ENCODE measurements around the gene SP7. TPM values are rescaled to one million over a fixed set of nuclear protein-coding genes. Genes with fewer than 3 reads are reported as not detected.

SP7 gene
- total and polyA plus RNA-seq, 4 donors = not detected

GRCh38 chr12:53380794-53381730 is 44.9 kb upstream of the SP7 start:
- ATAC-seq (ENCODE audit: insufficient read depth, low FRiP score) = no peak
- Histone ChIP-seq H3K36me3 (ENCODE audit: control insufficient read depth in 4 of 4, insufficient read depth in 4 of 4, low read length in 4 of 4) (peaks cover 8 to 24% (median 21%) of the 10 kb centered on the region in 4 donors), H3K27ac (ENCODE audit: low read depth in 1 of 2, low read length in 1 of 2) (peak overlapping the region; percentile 58 to 81), H3K9ac (ENCODE audit: insufficient read depth in 1 of 2, low read length in 2 of 2) (peak overlapping the region in 1 of 2 donors; percentile 71), H3K27me3 (ENCODE audit: control insufficient read depth in 3 of 3, insufficient read depth in 3 of 3, low read length in 2 of 3) (no peaks in the 10 kb centered on the region), H3K9me3 (ENCODE audit: control insufficient read depth in 4 of 4, insufficient read depth in 3 of 4, low read length in 3 of 4) (no peaks in the 10 kb centered on the region), H3K4me1 (ENCODE audit: control insufficient read depth in 5 of 5, insufficient read depth in 5 of 5, low read length in 5 of 5) (peaks cover 7 to 36% (median 32%) of the 10 kb centered on the region in 5 donors), H3K4me3 (peak overlapping the region; percentile 25)
- DNase-seq = no peak
- WGBS, 2 donors = 10 to 12% methylated on average over 21 of the region's 21 CpGs
- no peak for TF ChIP-seq CTCF (IDR thresholded peaks at IDR 0.05; ENCODE audit: control extremely low read depth, extremely low read depth)

- H3K27ac ChIP-seq (ENCODE audit: low read depth in 1 of 2, low read length in 1 of 2) = peak within 1 kb of the TSS; percentile 96 to 97
- peak within 1 kb of the TSS; percentile 60 to 96 for H3K9ac ChIP-seq (ENCODE audit: insufficient read depth in 1 of 2, low read length in 2 of 2)
- peaks cover 7 to 33% (median 32%) of the 10 kb centered on the region in 5 donors for H3K4me1 ChIP-seq (ENCODE audit: control insufficient read depth in 5 of 5, insufficient read depth in 5 of 5, low read length in 5 of 5)
- H3K27me3 ChIP-seq (ENCODE audit: control insufficient read depth in 3 of 3, insufficient read depth in 3 of 3, low read length in 2 of 3) = no peaks in the 10 kb centered on the region
- DNase-seq (peak; percentile 95 to 98 (median 96)), ATAC-seq (ENCODE audit: insufficient read depth, low FRiP score) (peak; percentile 87)
- WGBS, 2 donors = 1 to 2% methylated on average over 34 to 45 of the region's 71 CpGs
- no peaks in the 10 kb centered on the region for H3K9me3 ChIP-seq (ENCODE audit: control insufficient read depth in 4 of 4, insufficient read depth in 3 of 4, low read length in 3 of 4)
- peaks cover 8 to 23% (median 21%) of the 10 kb centered on the region in 4 donors for H3K36me3 ChIP-seq (ENCODE audit: control insufficient read depth in 4 of 4, insufficient read depth in 4 of 4, low read length in 4 of 4)
- no peak for TF ChIP-seq CTCF (IDR thresholded peaks at IDR 0.05; ENCODE audit: control extremely low read depth, extremely low read depth)
- peak within 1 kb of the TSS; percentile 66 for H3K4me3 ChIP-seq
These were observed 44.1 kb upstream of the SP7 start, which contains the start of gene SP1 for GRCh38 chr12:53380104-53380793. TSS of gene SP1 (plus strand) at chr12:53380176. CDS start at chr12:53380292, 116 bp downstream.

DNA sequence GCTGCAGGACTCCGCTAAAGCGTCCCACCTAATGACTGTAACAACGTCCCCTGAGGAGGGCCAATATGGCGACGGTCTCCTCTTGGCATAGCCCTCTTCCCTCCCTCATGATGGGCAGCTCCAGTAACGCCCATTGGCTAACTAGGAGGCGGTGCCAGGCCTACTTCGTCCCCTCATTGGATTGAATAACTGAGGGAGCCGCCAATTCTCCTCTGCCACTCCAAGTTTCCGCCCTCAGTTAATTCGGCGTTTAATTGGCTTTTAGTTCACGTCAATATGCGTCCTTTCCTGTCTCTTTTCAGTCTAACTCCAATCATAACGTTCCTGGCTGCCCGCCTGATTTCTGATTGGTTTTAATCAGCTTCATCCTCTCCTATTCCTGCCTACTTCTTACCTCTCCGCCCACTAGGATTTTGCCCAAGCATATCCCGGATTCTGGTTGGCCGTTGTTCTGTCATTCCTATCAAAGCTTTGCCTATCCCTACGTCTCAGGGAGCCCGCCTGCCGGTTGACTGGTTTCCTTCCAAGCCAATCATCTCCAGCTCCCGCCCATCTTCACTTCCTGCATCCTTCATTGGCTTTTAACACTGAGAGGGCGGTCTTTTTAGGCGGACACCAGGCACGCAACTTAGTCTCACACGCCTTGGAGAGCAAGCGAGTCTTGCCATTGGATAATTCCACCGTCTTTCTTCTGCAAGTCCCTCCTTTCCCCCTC is 43.4 kb upstream of the SP7 start:
- 0% methylated on average over 29 of the region's 29 CpGs for WGBS, 2 donors
- Histone ChIP-seq H3K9me3 (ENCODE audit: control insufficient read depth in 4 of 4, insufficient read depth in 3 of 4, low read length in 3 of 4) (no peaks in the 10 kb centered on the region), H3K36me3 (ENCODE audit: control insufficient read depth in 4 of 4, insufficient read depth in 4 of 4, low read length in 4 of 4) (peaks cover 8 to 23% (median 20%) of the 10 kb centered on the region in 4 donors), H3K27ac (ENCODE audit: low read depth in 1 of 2, low read length in 1 of 2) (peak overlapping the region; percentile 87 to 96), H3K4me3 (peak overlapping the region; percentile 33), H3K4me1 (ENCODE audit: control insufficient read depth in 5 of 5, insufficient read depth in 5 of 5, low read length in 5 of 5) (peaks cover 7 to 32% (median 30%) of the 10 kb centered on the region in 5 donors), H3K27me3 (ENCODE audit: control insufficient read depth in 3 of 3, insufficient read depth in 3 of 3, low read length in 2 of 3) (no peaks in the 10 kb centered on the region), H3K9ac (ENCODE audit: insufficient read depth in 1 of 2, low read length in 2 of 2) (peak overlapping the region; percentile 60 to 96)
- peak; percentile 82 for ATAC-seq (ENCODE audit: insufficient read depth, low FRiP score)
- TF ChIP-seq CTCF (IDR thresholded peaks at IDR 0.05; ENCODE audit: control extremely low read depth, extremely low read depth) = no peak
- DNase-seq = peak; percentile 100
